ENCODE measurements around the gene PIP4K2C. TPM values are rescaled to one million over a fixed set of nuclear protein-coding genes. Genes with fewer than 3 reads are reported as not detected.

The PIP4K2C gene
- polyA plus RNA-seq, 2 of the 4 experiments (the other 2 are of a cell fraction), result 35.3 to 62.9 TPM

DNA sequence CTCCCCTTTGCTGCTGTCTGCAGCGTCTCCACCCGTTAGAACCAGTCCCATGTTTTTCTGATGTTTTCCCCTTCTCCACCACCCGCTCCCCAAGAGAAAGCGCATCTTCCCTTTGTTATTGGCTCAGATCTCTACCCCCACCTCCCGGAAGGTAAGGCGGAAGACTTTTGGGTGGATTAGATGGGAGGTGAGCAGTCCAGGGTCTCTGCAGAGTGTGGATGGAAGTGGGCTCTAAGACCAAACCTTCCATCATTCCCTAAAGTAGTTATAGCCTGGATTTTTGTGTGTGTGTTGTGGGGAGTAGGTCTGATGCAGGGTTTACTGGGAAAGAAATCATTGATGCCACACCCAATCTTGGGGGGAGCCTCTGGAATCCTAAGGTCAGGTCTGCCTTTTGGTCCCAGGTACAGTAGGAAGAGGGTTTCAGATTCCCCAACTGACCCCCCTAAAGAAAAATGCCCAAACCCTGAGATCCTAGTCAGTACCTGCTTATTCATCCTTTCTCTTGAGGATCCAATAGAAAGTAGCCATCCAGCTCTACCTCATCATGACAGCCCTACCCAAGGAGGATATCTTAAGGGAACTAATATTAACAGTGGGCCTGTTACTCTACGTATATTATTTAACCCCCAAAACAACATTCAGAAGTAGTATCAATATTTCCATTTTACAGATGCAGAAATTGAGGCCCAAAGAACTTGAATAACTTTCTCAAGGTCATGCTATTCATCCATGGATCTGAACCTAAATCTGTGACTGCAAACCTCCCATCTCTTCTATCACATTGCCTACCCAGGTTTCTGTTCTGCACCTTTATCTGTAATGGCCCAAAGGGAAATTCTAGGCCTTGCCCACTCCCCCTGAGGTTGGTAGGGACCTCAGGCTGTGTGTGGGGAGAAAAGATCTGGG is 40.1 kb upstream of the PIP4K2C start:
- no peak overlapping the region for H3K4me3 ChIP-seq

GRCh38 chr12:57551637-57552305 is 39.2 kb upstream of the PIP4K2C start:
- no peak for DNase-seq (ENCODE audit: low read depth in 1 of 2, low spot score in 1 of 2)
- ChIA-PET CTCF (interaction anchor here (0.7 to 4.8 kb wide), 4 partner anchors 22 to 185 kb away, joined by 3 to 18 read pairs (median 4); no protein-coding TSS in a partner anchor), POLR2A (no interaction called here)
- Histone ChIP-seq H3K4me1 (peaks cover 18% of the 10 kb centered on the region; the same call in 2 of the 3 replicates), H3K27ac (peak overlapping the region in 1 of 2 experiments; percentile 12; a peak in 1 of 6 replicates), H3K4me3 (no peak overlapping the region), H3K4me2 (no peak overlapping the region), H3K9me3 (no peaks in the 10 kb centered on the region)
- no peak for ATAC-seq
- FAIRE-seq, result no peak
- 55% methylated on average over 3 of the region's 3 CpGs for WGBS (ENCODE audit: missing lambda C conversion rate)
- TF ChIP-seq JUN (IDR thresholded peaks at IDR 0.05) (no peak), MAZ (IDR thresholded peaks at IDR 0.05; ENCODE audit: borderline replicate concordance, low read depth, low read length) (no peak), CBX8 (IDR thresholded peaks at IDR 0.05) (no peak), CHD2 (IDR thresholded peaks at IDR 0.05; ENCODE audit: low read length, partially characterized antibody) (no peak), HOXB5 (CRISPR knock-in tag; IDR thresholded peaks at IDR 0.05) (no peak), BCL3 (IDR thresholded peaks at IDR 0.05) (no peak), HMGXB4 (CRISPR knock-in tag; IDR thresholded peaks at IDR 0.05; ENCODE audit: borderline replicate concordance) (no peak)
- TF ChIP-seq, protein P1, sequence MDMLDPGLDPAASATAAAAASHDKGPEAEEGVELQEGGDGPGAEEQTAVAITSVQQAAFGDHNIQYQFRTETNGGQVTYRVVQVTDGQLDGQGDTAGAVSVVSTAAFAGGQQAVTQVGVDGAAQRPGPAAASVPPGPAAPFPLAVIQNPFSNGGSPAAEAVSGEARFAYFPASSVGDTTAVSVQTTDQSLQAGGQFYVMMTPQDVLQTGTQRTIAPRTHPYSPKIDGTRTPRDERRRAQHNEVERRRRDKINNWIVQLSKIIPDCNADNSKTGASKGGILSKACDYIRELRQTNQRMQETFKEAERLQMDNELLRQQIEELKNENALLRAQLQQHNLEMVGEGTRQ (IDR thresholded peaks at IDR 0.05), result no peak

More for the DNA sequence above, 40.1 kb upstream of the PIP4K2C start:
- no peaks in the 10 kb centered on the region for H3K9me3 ChIP-seq
- H3K4me2 ChIP-seq, result peak overlapping the region; percentile 71; the same call in 1 of the 3 replicates
- DNase-seq (ENCODE audit: low read depth in 1 of 2, low spot score in 1 of 2) (no peak), ATAC-seq (no peak), FAIRE-seq (no peak)
- POLR2A ChIA-PET, result no interaction called here
- 87% methylated on average over 7 of the region's 7 CpGs for whole genome bisulfite sequencing (ENCODE audit: missing lambda C conversion rate)
- TF ChIP-seq MAZ (IDR thresholded peaks at IDR 0.05; ENCODE audit: borderline replicate concordance, low read depth, low read length) (no peak), RAD21 (conservative IDR thresholded peaks at IDR 0.05 in 1 of 2, IDR thresholded peaks at IDR 0.05 in 1 of 2) (no peak), CBX2 (IDR thresholded peaks at IDR 0.05; ENCODE audit: borderline replicate concordance, low read depth) (no peak), FOSL2 (IDR thresholded peaks at IDR 0.05) (no peak), FOSL2 (CRISPR knock-in tag; IDR thresholded peaks at IDR 0.05) (no peak), NPAS2 (CRISPR knock-in tag; IDR thresholded peaks at IDR 0.05; ENCODE audit: borderline replicate concordance) (no peak), GATA3 (IDR thresholded peaks at IDR 0.05; ENCODE audit: borderline replicate concordance) (no peak), EHMT2 (IDR thresholded peaks at IDR 0.05; ENCODE audit: low read depth) (no peak), MYC (IDR thresholded peaks at IDR 0.05; ENCODE audit: borderline replicate concordance, low read length) (no peak), KDM1A (IDR thresholded peaks at IDR 0.05; ENCODE audit: low read depth) (no peak), SMC3 (IDR thresholded peaks at IDR 0.05) (no peak), CBX8 (IDR thresholded peaks at IDR 0.05) (no peak), ESRRA (IDR thresholded peaks at IDR 0.05; ENCODE audit: borderline replicate concordance, low read length) (no peak), BCL3 (IDR thresholded peaks at IDR 0.05) (no peak), SREBF2 (IDR thresholded peaks at IDR 0.05) (no peak), NFE2L2 (conservative IDR thresholded peaks at IDR 0.05; ENCODE audit: low read length) (no peak), HOXB13 (CRISPR knock-in tag; IDR thresholded peaks at IDR 0.05; ENCODE audit: low read depth) (no peak), NR3C1 (IDR thresholded peaks at IDR 0.05) (no peak), RNF2 (IDR thresholded peaks at IDR 0.05; ENCODE audit: borderline replicate concordance, low read depth) (no peak), ZFP36 (IDR thresholded peaks at IDR 0.05; ENCODE audit: borderline replicate concordance, partially characterized antibody) (no peak)
- peaks cover 21% of the 10 kb centered on the region for H3K4me1 ChIP-seq
- CTCF ChIA-PET, result interaction anchor here (4.8 kb wide), 1 partner anchor 32 kb away, joined by 18 read pairs; no protein-coding TSS in a partner anchor
- no peak overlapping the region for H3K27ac ChIP-seq

Measured in A549 (cell line).